CD4-positive, alpha-beta T cell treated with Interleukin-10 for 1 hour (primary cell): ENCODE data around the gene MALT1.

Source experiments
- DNase-seq: peaks from one replicate; pipeline ENCODE4 v3.0.0-alpha.2; 2020

The MALT1 gene

DNA sequence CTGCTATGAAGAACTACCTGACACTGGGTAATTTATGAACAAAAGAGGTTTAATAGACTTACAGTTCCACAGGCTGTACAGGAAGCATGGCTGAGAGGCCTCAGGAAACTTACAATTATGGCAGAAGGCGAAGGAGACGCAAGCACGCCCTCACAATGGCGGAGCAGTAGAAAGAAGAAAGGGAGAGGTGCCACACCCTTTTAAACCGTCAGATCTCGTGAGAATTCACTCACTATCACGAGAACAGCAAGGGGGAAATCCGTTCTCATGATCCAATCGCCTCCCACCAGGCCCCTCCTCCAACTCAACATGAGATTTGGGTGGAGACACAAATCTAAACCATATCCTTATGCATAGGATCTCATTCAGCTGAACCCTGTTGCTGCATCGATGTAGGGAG, 108.8 kb downstream of the MALT1 start:
- DNase-seq, result no peak

DNA sequence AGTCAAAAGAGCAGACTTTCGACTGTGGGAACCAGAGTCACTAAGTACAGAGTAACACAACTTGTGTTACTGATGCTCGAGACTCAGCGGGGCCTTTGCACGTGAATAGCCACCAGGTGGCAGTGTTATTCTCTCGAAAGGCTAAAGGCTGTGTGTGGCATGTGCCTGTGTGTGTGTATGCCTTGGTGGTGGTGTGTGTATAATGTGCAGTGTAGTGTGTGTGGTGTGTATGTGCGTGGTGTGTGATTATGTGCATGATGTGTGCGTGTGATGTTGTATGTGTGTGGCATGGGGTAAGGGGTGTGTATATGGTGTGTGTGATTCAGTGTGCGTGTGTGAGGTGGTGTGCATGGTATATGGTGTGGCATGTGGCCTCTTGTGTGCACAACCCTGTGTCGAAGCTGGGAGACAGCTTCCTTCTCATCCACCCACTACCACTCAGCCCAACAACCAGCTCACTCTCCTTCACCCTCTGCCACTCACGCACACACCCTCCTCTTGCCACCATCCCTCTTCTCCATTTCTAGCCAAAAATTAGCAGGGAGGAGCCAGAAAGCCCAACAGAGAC, 110.4 kb downstream of the MALT1 start:
- peak; percentile 72 for DNase-seq

DNA sequence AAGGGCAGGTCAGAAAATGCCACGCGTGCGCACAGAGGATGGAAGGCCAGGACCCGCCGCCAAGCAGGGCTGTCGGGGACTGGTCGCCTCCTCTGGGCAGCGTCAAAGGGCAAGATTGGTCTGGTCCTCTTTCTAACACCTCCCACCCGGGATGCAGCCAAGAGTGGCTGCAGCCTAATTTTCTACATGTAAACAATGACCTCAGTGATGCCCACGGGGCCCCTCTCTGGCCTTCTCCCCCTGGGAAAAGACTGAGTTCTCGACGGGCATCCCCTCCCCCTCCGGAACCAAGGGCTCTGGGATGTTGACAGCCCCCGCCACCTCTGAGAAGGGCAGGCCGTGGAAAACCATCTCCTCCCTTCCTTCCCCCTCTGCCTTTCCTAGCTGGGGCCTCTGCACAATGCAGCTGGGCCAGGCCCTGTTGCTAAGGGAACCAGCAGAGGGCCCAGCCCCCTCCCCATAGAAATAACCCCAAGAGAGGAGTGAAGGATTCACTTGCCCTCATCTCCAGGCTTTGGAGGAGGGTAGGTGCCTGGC, 113.4 kb downstream of the MALT1 start:
- DNase-seq, result no peak

DNA sequence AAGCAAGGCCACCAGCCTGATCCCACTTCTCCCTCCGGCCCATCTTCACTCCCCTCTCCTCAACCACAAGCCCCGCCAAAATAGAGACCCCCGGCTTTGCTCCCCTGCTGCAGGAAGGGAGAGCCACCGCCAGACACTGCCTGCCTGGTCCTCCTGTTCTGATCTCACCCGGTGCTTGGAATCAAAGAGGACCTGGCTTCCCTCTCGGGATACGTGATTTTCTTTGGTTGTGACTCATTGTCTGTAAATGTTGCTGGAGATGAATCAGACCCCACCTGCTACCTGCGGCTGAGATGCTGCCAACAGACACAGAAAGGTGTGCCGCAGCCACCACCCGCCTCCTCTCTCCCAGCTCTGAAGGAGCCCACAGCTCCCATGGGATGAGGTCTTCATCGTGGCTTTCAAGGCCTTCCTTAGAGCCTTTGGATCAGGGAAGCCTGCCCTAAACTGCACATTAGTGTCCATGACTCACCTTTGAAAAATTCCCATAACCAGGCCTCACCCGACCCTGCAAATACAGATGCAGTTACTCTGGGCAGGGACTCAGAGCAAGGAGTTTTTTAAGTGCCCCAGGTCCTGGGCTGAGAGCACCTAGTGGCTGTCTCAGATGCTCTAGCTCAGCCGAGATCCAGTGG, 114.0 kb downstream of the MALT1 start:
- no peak for DNase-seq

DNA sequence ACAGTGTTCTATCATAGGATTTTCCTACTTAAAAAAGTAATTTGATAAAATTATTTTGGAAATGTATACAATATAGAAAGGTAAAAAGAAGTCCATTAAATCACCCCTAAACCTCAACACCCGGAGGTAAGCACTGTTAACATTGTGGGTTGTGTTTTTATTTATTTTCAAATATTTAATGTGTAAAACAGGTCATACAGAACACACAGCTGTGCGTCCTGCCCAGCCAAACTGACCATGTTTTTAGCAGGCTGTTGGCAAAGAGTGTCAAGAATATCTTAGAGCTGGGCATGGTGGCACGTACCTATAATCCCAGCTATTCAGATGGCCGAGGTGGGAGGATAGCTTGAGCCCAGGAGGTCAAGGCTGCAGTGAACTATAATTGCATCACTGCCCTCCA, 114.6 kb downstream of the MALT1 start:
- no peak for DNase-seq

DNA sequence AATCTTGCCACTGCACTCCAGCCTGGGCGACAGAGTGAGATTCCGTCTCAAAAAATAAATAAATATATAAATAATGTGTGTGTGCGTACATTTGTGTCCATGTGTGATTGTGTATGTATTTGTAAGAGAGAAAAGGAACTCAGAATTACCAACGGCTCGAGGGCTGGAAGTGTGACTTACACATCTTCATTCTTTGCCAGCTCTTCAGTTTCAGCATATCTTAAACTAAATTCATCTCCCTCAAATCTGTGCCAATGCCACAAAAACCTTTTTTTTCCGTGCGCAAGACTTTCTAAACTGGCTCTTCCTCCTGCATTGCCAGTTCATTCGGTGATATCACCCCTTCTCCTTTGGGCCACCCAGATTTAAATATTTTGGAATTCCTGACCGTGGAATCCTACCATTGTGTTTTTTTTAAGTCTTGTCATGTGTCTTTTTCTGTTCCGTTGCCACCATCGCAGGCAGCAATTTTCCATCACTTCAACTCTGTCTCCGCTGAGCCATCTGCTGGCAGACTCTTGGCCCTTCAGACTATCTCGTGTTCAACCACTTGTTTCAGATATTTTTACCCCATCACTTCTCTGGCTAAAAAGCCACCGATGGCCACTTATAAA, 116.4 kb downstream of the MALT1 start:
- no peak for DNase-seq

DNA sequence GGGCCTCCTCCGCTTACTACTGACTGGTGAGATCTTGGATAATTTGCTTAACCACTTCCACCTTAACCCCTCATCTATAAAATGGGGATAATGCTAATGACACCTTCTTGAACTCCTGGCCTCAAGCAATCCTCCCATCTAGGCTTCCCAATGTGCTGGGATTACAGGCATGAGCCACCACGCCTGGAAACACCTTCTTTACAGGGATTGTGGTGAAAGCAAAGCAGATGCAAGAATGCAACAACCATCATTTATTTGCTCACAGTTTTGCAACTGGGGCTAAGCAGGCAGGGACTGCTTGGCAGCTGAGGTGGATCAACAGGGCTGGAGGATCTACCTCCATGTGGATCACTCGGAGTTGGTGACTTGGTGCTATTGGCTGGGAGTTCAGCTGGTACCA, 117.2 kb downstream of the MALT1 start:
- no peak for DNase-seq

DNA sequence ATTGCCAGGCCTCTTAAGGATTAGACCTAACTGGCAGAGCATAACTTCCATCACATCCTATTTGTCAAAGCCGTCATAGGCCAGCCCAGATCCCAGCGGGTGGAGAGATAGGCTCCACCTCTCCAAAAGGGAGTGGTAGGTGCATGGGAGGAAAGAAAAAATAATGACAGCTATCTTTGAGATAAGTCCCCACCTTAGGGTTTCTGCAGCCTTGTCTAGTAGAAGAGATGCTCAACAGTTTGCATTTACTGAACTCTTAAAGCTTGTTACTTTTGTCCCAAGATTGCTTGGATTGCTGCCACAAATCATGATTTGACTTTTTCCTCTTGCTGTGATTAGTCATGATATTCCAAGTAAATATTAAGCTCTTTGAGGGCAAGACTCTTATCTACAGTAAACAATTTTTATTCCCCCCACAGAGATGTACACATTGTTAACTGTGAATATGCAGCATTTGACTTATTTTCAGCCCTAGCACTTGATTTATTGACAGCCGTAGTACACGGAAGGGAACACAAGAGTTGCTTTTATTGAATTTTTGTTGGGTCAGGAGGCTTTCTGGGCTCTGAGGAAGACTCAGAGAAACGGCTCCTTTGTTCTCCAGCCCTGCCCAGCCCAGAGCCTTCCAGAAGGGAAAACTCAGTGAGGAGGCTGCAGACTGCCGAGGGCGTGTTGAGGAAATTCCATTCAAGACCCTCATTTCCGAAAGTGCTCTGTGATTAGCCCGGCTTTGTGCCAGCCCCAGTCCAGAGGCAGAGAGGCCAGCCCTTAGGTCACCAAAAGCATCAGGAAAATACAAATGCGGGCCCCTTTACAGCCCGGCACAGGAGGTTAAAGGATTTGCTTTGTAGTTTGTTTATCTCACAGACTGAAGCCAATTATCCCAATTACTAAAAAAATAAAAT, 118.0 kb downstream of the MALT1 start:
- no peak for DNase-seq

DNA sequence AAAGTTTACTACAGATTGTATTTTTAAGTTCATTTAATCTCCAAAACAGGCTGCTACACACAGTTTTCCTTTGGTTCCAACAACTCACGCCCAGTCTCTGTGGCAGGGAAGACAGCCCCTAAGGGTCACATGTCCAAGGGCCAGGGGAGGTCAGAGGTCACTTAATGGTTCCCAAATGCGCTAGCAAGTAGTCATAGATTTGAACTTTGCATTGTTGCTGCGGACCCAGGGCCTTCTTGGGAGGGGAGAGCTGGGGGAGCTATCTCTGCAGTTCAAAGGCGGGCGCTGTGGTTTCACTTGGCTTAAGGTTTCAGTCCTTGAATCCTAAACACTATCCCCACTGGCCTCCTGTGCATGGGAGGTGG, 118.6 kb downstream of the MALT1 start:
- no peak for DNase-seq

DNA sequence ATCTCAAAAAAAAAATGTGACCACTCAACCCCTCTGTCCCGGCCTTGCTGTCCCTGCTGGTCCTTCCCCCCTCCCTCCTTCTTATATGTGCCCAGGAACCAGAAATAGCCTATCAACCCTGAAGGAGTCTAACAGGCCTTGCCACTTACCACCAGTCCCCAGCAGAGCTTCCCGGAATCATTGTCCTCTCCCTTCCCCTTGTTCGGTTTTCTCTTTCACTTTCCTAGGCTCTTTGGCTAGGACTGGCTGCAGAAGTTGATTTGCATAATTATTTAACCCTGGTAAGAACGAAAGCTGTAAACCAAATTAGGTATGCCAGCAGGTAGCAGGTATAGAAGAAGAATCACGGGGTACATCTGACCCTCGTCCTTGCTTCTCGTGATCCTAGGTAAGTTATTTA, 120.8 kb downstream of the MALT1 start:
- no peak for DNase-seq

DNA sequence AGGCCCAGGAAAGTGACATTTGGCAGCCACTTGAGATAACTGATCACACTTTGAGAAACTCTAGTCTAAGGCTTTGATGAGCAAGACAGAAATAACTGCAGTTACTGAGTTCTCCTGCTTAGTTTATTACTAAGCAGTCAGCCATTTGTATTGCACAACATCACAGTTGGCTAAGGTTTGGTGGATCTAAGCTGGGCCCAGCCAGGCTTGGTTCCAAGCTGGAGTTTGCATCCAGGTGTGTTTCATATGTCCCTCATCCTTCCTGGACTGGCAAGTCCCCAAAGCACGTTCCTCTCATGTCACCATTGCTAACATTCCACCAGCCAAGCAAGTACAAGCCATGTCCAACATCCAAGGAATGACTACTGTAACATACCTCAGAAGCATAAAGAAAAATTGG, 122.1 kb downstream of the MALT1 start:
- no peak for DNase-seq

DNA sequence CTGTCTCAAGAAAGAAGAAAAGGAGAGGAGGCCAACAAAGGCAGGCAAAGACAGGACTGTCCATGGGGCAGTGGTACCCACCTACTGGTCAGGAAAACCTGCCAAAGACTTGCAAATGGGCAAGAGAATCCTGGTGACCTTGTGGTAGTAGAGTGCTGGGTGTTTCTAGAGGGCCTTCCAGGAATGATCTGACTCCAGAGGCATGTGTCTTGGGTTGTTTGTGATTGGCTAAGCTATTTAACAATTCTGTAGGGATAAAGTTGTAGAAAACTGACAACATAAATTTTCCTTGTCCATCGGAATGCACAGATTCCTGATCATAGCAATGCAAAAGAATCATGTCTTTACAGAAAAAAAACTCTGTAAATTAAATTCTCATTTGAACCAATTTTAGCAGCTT, 125.0 kb downstream of the MALT1 start:
- no peak for DNase-seq

DNA sequence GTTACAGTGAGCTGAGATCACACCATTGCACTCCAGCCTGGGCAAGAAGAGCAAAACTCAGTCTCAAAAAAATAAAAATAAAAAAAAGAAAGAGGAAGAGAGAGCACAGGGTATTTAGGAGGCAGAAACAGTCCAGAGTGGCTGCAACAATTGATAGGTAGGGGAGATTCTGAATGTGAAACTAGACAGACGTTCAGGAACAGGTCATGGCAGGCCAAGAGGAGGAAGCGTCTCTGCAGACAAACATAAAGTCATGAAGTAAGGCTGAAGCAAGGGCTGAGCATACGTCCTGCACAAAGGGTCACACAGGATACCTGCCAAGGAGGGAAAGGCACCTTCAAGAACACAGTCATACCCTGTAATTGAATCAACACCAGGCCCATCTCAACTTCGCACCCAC, 129.3 kb downstream of the MALT1 start:
- no peak for DNase-seq

DNA sequence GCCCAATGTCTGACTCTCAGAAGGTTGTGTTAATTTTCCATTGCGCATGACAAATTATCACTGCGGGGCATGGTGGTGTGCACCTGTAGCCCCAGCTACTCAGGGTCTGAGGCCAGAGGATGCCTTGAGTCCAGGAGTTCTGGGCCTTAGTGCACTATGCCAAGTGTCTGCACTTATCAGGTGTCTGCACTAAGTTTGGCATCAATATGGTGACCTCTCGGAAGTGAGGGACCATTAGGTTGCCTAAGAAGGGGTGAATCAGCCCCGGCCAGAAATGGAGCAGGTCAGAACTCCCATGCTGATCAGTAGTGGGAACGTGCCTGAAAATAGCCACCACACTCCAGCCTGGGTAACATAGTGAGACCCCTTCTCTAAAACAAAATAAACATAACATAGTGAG, 131.7 kb downstream of the MALT1 start:
- no peak for DNase-seq

DNA sequence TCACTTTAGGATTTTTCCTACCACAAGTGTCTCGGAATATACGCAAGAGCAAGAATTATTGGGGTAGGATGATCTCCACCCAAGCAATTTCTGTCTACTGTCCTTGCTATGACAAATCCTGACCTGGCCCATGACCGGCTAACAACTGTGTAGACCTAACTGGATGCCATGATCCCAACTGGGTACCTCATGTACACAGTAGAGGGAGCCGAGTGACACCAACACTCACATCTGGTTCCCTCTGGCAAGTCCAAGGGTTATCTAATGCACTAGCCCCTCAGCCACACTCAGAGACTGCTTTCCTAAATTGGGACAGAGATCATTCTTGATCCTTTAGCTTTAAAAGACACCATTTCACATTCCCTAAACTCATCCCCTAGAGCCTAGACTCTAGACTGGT, 132.7 kb downstream of the MALT1 start:
- no peak for DNase-seq
